A204.1 (cell line): ENCODE measurements around the gene NUDT16L1.
"Not testable (repeated sequence)": the region's sequence is repeated elsewhere in the genome, so short reads cannot be mapped to it uniquely, and the experiment has no call there.

Experiments used
- FAIRE-seq: peaks from 2 replicates; lab custom pipeline; 2012; peaks lifted over from hg19 to GRCh38; lab: Jason Lieb, UNC

The NUDT16L1 gene

DNA sequence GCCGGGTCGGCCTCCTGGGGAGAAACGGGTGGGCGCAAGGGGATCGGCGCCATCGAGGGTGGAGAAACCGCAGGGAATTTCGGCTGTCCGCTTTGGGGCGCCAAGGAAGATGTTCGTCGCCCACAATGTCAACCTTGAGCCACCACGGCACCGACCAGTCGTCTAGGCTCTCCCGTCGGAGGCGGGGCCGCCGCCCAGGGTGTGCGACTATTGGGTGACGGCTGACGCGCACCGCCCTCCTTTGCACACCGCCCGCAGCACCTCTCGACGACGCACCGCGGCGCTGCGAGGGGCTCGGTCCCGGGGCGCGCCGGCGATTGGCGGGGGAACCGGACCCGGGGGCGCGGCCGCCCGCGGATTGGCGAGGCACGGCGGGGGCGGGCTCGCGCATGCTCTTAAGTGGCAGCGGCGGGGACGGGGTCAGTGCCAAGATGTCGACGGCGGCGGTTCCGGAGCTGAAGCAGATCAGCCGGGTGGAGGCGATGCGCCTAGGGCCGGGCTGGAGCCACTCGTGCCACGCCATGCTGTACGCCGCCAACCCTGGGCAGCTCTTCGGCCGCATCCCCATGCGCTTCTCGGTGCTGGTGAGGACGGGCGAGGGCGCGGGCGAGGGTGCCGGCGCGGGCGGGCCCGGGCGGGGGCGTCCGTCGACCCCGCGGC, at the start of gene NUDT16L1:
NUDT16L1 (plus strand) TSS at position 267 of the 660 bp plus-strand sequence; CDS start at position 432, 165 bp downstream.
- FAIRE-seq, result no peak

DNA sequence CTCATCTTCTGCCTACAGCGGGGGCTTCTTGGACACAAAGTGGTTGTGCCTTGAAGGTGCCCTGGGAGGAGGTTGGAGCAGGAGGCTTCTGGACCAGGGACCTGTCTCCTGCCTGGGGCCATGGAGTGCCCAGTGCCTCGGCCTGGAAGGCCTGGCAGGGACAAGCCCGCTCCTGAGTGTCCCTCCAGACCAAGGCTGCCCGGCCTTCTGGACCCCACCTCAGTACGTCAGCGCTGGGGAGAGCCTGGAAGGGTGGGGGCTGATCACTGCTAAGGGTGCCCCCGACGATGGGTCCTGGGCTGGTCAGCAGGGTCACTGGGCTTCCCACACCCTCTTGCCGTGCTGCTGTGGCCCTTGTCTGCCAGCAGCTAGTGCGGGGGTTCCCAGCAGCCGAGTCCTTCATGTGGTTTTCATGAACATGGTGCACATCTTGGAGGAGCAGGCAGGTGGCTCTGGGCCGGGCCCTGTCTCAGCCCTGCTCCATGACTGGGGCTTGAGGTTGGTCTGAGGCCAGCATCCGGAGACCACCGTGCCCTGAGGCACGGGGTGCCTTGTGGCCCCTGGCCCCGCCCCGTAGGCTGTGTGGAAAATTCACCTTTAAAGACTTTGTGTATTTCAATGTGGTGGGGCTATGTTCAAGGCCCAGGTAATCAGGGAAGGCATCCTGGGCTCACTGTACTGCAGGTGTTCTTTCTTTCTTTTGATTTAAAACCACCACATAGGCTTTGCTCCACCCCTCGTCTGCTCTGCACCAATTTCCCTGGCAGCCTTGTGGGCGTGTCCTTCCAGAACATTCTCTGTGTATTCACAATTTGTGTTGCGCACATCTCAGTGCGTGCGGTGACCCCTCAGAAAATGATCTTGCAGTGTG, 46.4 kb upstream of the NUDT16L1 start:
- no peak for FAIRE-seq

DNA sequence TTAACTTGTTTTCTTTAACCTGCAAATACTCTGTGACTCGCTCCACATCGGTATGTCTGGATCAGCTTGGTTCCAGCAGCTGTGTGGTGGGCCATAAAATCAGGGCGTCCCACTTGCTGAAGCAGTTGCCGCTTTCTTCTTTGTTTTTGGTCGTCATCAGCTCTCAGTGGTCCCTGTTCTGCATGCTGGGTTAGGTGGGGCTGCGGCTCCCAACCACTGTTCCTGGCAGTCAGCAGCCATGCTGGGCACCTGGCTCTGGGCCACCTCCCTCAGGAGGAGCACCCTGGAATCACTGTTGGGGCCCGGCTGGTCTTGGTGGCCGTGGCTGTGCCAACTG, 45.8 kb upstream of the NUDT16L1 start:
- FAIRE-seq, result no peak

DNA sequence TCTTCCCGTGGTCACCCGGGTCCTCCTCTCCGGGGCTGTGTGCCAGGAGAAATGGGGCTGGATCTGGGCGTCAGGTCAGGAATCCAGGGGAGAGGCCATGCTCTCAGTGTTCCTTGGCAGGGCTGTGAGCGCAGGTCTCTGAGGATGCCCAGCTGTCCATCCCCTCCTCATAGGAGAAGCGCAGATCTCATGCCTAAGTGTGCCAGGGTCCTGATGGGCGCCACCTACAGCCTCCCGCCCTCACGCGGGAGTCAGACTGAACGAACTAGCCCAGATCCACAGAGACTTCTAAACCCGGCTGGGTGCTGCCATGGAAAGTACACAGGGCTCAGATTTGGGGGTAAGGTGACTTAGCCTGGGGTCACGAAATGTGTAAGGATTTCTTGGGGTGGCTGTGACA, 44.4 kb upstream of the NUDT16L1 start:
- FAIRE-seq, result no peak

DNA sequence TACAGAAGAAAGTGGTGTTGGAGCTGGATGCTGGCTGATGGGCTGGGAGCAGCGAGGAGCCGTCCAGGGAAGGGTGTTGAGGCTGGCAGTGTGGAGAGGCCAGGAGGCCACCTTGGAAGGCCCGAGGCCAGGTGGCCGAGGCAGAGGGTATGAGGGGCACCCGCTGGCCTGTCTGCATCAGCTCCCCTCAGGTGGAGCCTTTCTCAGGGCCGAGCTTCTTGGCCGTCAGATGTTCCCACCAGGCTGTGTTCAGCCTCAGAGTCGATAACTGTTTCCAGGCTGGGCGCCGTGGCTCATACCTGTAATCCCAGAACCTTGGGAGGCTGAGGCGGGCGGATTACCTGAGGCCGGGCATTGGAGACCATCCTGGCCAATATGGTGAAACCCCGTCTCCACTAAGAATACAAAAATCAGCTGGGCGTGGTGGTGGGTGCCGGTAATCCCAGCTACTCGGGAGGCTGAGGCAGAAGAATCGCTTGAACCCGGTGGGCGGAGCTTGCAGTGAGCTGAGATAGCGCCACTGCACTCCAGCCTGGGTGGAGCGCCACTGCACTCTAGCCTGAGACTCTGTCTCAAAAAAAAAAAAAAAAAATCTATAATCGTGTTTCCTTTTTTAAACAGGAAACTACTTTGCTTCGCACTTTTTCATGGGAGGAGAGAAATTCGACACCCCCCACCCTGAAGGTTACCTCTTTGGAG, 43.5 kb upstream of the NUDT16L1 start:
- no peak for FAIRE-seq

DNA sequence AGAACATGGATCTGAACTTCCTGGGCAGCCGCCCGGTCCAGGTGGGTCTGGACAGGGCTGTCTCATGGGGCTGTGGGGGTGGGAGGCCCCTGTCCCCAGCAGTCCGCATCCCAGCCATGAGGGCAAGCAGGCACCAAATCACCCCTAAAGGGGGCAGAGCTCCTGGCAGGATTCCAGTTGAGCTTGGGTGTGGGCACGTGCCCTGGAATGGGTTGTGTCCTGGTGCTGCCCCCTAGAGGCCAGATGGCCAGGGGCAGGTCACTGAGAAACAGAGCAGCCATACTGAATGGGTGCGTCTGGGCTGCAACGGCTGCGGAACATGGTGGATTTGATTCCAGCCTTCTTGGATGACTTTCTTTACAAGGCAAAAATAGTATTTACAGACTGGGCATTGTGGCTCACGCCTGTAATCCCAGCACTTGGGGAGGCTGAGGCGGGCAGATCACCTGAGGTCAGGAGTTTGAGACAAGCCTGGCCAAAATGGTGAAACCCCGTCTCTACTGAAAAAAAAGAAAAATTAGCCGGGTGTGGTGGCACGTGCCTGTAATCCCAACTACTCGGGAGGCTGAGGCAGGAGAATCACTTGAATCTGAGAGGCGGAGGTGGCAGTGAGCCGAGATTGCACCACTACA, 42.8 kb upstream of the NUDT16L1 start:
- not testable (repeated sequence) for FAIRE-seq

DNA sequence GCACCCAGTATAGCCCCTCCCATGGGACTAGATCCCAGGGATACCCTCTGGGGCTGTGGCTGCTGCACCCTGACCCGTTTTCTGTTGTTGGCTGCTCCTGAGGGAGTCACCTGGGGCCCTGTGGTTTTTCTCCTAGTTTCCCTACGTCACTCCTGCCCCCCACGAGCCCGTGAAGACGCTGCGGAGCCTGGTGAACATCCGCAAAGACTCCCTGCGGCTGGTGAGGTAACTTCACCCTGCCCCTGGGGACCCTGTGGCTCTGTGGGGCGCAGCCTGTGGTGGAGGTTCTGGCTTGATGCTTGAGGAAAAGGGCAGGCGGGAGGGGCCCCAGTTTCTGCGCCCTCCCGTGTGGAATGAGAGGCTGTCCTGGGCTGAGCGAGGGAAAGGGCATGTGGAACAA, 41.5 kb upstream of the NUDT16L1 start:
- no peak for FAIRE-seq

DNA sequence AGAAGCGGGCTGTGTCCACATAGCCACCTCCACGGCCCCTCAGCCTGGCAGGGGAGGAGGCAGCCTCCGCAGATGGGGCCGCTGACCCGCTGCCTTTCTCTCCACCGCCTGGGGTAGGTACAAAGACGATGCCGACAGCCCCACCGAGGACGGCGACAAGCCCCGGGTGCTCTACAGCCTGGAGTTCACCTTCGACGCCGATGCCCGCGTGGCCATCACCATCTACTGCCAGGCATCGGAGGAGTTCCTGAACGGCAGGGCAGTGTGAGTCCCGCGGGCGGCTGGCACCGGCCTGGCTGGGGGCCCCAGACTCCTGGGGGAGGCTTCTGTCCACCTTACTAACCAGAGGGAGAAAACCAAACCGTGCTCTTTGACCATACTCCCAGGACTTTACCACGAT, 40.8 kb upstream of the NUDT16L1 start:
- FAIRE-seq, result no peak

DNA sequence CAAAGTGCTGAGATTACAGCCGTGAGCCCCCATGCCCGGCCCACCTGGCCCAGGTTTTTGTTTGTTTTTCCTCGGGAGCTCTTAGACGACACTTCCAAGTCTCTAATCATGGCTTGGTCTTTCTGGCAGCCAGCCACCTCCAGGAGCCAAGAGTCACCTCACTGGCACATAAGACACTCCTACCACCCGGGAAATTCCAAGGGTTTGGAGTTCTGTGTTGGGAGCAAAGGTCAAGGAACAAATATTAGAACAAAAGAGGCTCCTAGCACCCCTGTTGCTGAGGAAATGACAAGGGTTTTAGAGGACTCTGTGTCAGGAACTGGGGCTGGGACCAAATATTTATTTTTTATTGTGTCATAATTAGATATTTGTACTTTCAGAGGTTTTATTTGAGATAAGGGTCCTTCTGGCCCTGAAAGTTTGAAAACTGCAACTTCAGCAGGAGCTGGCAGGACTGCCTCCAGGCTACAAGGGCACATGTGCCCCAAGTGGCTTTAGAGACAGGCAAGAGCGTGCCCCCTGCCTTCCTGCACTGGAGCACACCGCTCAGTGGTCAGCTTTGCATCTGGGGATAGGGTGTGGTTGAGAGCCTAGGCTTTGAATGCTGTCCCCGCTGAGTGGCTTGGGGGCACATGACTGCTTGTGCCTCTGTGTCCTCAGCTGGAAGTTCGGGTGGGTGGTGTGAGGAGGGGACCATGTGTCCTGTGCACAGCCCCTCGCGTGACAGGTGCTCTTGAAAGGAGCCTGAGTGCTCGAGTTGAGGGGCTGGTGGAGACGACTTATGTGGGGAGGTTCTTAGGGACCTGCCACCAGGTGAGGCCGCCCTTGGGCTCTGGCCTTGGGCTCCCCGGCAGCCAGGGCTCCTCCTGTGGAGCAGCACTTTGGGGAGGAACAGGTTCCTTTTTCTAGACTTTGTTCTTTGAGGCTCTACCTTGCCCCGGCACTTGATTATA, 39.1 kb upstream of the NUDT16L1 start:
- FAIRE-seq, result no peak

DNA sequence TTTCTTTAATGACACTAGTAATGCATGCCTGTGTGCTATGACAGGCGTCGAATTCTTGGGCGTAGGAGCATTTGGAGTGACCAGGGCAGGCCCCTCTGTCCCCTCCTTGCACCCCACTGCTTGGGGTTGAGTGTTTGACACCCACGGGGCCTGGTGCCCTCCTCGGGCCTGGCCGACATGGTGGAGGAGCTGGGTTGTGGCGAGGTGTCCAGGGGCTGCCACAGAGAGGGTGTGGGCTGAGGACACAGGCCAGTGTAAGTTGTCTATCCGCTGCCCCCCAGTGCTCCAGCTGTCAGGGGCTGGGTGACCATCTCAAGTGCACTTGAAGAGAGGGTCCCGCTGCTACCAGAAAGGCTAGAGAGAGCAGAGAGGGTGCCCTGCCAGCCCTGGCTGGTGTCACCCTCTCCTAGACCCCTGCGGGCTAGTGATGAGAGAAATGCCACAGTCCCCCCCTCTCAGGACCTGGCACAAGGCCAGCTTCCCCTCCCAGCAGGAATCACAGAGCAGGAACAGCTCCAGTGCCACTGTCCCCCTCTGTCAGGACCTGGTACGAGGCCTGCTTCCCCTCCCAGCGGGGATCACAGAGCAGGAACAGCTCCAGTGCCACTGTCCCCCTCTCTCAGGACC, 38.3 kb upstream of the NUDT16L1 start:
- no peak for FAIRE-seq

DNA sequence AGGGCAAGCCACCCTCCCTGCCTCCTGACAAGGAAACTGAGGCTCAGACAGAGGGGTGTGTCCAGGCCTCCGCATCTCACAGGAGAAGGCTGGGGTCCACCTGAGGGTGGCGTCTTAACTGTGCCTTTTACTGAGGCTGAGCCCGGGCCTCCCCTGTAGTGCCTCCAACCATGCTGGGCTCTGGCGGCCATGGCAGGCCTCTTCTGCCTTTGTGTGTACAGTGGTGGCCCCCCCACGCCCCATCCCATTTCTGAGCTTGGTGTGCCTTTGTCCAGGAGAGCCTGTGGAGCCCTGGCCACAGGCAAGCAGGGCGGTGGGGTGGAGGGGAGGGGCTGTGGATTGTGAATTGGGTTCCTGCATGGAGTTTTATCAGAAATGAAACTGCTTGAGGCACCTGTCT, 37.6 kb upstream of the NUDT16L1 start:
- no peak for FAIRE-seq

DNA sequence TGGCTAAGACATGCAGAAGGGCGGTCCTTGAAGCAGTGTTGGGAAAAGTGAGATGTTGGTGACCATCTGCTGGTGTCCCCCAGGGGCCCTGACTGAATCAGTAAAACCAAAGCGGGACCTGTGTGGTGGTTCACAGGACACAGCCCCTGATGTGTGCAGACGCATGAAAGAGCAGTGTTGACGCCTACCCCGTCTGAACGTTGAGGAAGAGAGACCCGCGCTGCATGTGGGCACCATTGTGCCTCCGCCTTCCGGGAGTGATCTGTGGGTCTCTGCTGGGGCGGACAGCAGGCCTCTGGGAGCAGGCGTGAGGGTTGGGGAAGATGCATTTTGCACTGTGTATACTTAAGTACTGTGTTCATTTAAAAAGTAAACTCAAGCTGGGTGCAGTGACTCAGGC, 37.1 kb upstream of the NUDT16L1 start:
- no peak for FAIRE-seq

DNA sequence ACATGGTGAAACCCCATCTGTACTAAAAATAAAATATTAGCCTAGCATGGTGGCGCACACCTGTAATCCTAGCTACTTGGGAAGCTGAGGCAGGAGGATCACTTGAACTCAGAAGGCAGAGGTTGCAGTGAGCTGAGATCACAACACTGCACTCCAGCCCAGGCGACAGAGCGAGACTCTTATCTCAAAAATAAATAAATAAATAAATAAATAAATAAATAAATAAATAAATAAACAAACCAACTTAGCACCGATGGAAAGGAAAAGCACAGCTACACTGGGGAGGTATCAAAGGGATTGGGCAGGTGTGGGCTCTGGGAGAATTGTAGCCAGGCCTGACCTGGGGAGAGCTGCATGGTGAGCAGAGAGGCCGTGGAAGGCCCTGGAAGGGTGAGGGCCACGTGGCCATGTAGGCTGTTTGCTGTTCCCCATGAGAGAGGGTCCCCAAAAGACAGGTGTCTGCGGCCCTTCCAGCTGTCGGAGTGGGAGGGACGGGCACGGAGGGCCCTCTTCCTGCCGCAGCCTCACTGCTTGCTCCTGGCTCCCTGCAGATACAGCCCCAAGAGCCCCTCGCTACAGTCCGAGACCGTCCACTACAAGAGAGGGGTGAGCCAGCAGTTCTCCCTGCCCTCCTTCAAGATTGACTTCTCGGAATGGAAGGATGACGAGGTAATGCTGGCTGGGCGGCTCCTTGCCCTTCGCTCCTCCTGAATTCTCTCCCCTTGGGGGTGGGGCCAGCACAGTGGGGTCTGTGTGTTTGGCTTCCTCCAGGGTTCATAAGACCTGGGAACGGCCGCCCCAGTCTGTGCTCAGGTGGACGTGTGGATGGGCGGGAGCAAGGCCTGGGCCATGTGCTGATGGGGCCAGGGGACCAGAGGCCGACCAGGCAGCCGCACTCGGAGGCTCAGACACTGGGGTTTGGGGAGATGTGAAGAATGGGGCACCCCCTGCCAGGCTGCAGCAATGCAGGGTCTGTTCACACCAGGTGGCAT, 36.4 kb upstream of the NUDT16L1 start:
- FAIRE-seq, result no peak

DNA sequence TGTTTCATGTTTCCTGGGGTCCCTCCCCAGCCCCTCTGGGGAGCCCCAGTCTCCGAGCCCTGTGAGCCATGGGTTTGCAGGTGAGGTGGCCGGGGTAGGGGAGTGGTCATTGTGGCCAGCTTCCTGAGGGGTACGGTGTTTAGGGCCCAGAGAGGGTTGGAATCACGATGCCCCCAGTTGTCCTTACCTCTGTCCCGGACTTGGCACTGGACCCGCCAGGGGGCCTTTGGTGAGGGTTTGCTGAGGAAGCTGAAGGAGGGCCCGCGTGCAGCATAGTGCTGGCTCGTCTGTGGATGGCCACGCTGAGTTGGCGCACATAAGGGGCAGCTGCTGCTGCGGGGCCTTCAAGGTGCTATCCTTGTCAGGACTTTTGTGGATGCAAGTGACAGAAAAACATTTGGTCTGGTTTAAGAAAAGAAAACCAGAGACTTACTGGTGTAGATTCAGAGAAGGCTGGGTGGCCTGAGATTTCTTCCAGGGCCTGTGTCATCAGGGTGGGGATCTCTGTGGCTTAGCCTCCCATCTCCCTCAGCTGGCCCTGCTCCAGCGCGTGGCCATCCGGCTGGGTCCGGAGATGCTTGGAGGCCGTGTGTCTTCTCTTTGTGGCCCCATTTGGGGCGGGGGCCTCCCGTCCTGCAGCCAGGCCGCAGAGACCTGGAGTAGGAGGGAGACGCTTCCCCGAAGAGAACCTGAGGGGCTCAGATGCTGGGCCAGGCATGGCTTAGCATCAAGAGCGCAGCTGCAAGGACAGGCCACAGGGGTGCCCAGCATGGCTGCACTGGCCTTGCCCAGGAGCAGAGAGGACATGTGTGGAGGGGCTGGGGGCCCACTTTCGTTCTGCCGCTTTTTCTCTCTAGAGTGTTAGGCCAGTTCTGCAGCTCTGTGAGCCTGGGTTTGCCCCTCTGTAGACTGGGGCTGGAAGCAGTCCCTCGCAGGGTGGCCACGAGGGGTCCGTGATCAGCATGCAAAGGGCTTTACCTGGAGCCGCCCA, 33.7 kb upstream of the NUDT16L1 start:
- FAIRE-seq, result no peak

DNA sequence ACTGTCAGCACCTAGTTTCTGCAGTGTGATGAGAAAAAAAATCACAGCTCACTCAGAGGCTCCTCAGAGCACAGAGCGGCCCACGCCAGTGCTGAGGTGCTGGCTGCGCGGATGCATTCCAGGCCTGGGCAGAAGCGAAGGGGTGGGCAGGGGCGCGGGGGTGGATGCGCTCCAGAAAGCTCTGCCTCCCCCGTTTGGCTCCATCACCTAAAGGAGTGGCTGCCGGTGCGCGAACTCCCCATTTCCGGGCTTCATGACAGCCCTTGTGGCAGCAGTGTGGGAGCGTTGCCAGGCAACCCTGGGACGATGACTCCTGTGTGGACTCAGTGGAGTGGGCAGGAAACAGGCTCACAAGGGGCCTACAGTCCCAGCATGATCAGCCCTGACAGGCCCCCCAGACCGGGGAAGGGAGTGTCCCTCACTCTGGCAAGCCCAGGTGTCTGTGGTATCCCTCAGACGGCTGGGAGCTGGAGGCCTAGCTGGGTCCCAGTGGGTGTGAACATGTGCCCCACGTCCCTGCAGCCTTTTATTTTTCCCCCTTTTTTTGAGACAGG, 32.8 kb upstream of the NUDT16L1 start:
- no peak for FAIRE-seq

DNA sequence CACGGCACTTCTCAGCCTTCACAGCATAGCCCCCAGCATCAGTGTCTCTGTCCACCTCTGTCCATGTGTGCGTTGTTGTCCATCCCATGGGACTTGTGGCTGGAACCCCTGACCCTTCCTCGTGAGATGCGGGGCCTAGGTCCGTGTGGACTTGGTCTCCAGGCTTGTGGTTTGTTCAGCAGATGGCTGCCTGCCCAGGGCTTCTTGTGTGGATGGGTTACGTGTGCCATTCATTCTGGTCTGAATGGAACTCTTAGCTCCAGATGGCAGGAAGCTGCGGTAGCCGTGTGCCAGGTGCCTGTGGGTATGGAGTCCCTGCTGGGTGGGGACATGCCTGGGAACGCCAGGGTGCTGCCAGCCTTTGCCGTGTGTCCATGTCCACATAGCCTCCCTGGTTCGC, 31.7 kb upstream of the NUDT16L1 start:
- no peak for FAIRE-seq

DNA sequence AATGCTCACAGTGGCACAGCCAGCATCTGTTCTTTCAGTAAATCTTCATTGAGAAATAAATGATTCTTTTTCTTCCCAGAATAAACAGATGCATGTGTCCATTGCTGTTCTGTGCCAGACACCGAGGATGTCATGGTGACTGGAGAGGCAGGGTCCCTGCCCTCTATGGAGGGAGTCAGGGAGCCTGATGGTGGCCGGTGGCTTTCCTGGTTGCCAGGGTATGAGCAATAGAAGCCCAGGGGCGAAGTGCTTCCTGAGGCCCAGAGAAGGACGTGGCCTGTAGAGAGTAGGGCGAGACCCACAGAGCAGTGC, 29.9 kb upstream of the NUDT16L1 start:
- FAIRE-seq, result no peak

DNA sequence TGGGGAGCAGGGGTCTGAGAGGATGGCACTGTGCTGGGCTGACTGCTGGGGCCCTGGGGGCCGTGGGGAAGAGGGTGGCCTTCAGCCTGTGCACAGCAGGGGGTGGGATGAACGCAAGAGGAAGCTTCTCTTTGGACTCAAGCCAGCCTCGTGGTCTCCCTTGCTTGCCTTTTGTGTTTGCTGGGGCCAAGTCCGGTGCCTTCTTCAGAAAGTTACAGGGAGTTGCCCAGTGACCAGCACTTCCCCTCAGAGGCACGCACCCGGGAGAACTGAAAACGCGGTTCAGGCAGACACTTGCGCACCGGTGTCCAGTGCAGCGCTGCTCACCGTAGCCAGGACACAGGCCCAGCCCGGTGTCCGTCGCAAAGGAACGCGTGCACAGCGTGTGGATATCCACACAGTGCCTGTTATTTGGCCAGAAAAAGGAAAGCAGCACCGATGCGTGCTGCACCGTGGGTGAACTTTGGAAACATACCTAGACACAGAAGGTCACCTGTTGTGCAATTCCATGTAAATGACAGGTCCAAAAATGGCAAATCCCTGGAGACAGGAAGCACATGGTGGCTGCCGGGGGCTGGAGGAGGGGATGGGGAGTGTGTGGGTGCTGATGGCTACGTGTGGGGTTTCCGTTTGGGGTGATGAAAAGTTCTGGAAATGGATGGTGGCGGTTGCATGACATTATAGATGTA, 29.4 kb upstream of the NUDT16L1 start:
- no peak for FAIRE-seq
